Uterus (tissue), 4 donors: ENCODE data around the gene AKR7A2. TPM values are rescaled to one million over a fixed set of nuclear protein-coding genes. Genes with fewer than 3 reads are reported as not detected.
"Not testable (repeated sequence)": the region's sequence is repeated elsewhere in the genome, so short reads cannot be mapped to it uniquely, and the experiment has no call there.

Experiments
- DNase-seq, 2 donors: peaks; one replicate each; pipeline ENCODE4 v3.0.0-alpha.2; 2019 to 2020
- H3K27ac ChIP-seq, 2 donors: fragments of 200-600 bp; sonication (generic); 1 replicate in 1 of 2; 2 replicates in 1 of 2; pipeline ENCODE4 v1.5.1; 2016 to 2018
- H3K27me3 ChIP-seq, 2 donors: fragments of 200-600 bp; sonication (generic); one replicate each; pipeline ENCODE4 v1.5.1; 2018 to 2019; ENCODE audit warnings: control low read depth in 1 of 2
- H3K36me3 ChIP-seq, 2 donors: fragments of 200-600 bp; sonication (generic); one replicate each; pipeline ENCODE4 v1.5.1; 2019; ENCODE audit warnings: control low read depth in 1 of 2
- H3K4me1 ChIP-seq, 2 donors: fragments of 200-600 bp; sonication (generic); one replicate each; pipeline ENCODE4 v1.5.1; 2018 to 2019; ENCODE audit warnings: control low read depth in 1 of 2
- H3K4me3 ChIP-seq, 2 donors: fragments of 200-600 bp; sonication (generic); 1 replicate in 1 of 2; 2 replicates in 1 of 2; pipeline ENCODE4 v1.5.1; 2018 to 2019; ENCODE audit warnings: mild to moderate bottlenecking in 1 of 2
- H3K9me3 ChIP-seq, 2 donors: fragments of 200-600 bp; sonication (generic); one replicate each; pipeline ENCODE4 v1.5.1; 2019; ENCODE audit warnings: control low read depth in 1 of 2
- POLR2A ChIP-seq, 2 donors: fragments of 450-650 bp; IDR thresholded peaks; one replicate each; pipeline ENCODE4 v1.6.1; 2016; ENCODE audit warnings: antibody characterized with exemption in 2 of 2, mild to moderate bottlenecking in 1 of 2, moderate library complexity in 1 of 2
- intact Hi-C: fragments of 100-400 bp; cut with DNase I; formaldehyde crosslinking; loops from one replicate; pipeline ENCODE4 v1.15.1; 2023; ENCODE audit warnings: low total_unique reads
- total RNA-seq, 4 donors: library from RNA; depleted of rRNA in 3 of 4; stranded (reverse); fragments of >200 nt in 3 of 4; gene quantifications; one replicate each; pipeline versions ENCODE4 v1.1.0 to v1.2.4, GENCODE V29; 2014 to 2023
- TF ChIP-seq, protein P1 (sequence below), 4 experiments: fragments of 200-600 bp in 2 of 4; fragments of 450-650 bp in 2 of 4; sonication (generic) in 2 of 4; IDR thresholded peaks; one replicate each; pipeline ENCODE4 v1.5.1; 2016 to 2019; ENCODE audit warnings: antibody characterized with exemption in 4 of 4, mild to moderate bottlenecking in 2 of 4, moderate library complexity in 1 of 4
- donor health status: DM: yes; HTN: yes; CAD: no.

Gene AKR7A2
- total RNA-seq, 4 donors from 2014 or later = 5.6 to 108 (median 33.6) TPM

GRCh38 chr1:19283891-19284290 lies 28.1 kb downstream of the AKR7A2 start:
- Histone ChIP-seq H3K9me3 (no peaks in the 10 kb centered on the region), H3K36me3 (no peaks in the 10 kb centered on the region), H3K27me3 (no peaks in the 10 kb centered on the region), H3K4me1 (no peaks in the 10 kb centered on the region), H3K4me3 (no peak overlapping the region), H3K27ac (no peak overlapping the region)
- DNase-seq = no peak
- intact Hi-C loops = no loop called here
- TF ChIP-seq, protein P1, sequence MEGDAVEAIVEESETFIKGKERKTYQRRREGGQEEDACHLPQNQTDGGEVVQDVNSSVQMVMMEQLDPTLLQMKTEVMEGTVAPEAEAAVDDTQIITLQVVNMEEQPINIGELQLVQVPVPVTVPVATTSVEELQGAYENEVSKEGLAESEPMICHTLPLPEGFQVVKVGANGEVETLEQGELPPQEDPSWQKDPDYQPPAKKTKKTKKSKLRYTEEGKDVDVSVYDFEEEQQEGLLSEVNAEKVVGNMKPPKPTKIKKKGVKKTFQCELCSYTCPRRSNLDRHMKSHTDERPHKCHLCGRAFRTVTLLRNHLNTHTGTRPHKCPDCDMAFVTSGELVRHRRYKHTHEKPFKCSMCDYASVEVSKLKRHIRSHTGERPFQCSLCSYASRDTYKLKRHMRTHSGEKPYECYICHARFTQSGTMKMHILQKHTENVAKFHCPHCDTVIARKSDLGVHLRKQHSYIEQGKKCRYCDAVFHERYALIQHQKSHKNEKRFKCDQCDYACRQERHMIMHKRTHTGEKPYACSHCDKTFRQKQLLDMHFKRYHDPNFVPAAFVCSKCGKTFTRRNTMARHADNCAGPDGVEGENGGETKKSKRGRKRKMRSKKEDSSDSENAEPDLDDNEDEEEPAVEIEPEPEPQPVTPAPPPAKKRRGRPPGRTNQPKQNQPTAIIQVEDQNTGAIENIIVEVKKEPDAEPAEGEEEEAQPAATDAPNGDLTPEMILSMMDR (IDR thresholded peaks at IDR 0.05) = no peak
- no peak for TF ChIP-seq POLR2A (IDR thresholded peaks at IDR 0.05)

- no peak overlapping the region for H3K4me3 ChIP-seq
- TF ChIP-seq POLR2A (IDR thresholded peaks at IDR 0.05) = no peak
- TF ChIP-seq, protein P1 (IDR thresholded peaks at IDR 0.05) = no peak
- H3K36me3 ChIP-seq = no peaks in the 10 kb centered on the region
- no peak for DNase-seq
- H3K4me1 ChIP-seq = no peaks in the 10 kb centered on the region
- H3K27ac ChIP-seq = no peak overlapping the region
- no peaks in the 10 kb centered on the region for H3K27me3 ChIP-seq
- intact Hi-C loops = no loop called here
- no peaks in the 10 kb centered on the region for H3K9me3 ChIP-seq
Measured at GRCh38 chr1:19274636-19275035, 37.3 kb downstream of the AKR7A2 start.

DNA sequence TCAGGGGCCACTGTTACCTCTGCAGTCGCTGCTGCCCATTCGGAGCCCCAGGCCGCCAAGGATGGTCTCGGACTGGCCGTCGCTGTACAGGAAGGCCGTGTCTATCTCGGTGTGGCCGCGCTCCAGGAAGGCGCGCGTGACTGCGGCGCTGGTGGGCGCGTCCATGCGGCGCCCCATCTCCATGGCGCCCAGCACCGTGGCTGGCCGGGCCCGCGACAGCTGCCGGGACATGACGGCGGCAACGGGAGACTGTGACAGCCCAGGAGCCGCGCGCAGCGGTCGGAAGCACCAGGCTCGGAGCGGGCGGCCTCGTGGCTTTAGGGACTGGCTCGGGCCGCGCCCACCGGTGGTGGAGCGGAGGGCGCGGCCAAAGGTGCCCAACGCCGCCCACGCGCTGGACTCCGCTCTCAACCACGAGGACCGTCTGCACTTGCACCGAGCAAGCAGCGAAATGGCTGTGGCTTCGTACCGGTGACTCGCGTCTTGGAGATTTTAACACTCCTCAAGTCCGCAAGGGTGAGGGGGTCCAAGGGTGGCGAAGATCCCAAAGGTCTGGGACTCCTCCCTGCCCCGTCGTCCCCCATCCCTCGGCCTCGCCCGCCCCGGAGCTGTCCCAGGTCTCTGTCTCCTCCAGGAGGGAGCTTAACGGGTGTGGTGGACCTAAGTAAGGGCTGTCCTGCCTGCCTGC lies 38.0 kb downstream of the AKR7A2 start:
- H3K4me3 ChIP-seq, intact Hi-C loops, H3K27ac ChIP-seq, H3K9me3 ChIP-seq, H3K4me1 ChIP-seq, H3K36me3 ChIP-seq, DNase-seq, H3K27me3 ChIP-seq: not testable (repeated sequence)

DNA sequence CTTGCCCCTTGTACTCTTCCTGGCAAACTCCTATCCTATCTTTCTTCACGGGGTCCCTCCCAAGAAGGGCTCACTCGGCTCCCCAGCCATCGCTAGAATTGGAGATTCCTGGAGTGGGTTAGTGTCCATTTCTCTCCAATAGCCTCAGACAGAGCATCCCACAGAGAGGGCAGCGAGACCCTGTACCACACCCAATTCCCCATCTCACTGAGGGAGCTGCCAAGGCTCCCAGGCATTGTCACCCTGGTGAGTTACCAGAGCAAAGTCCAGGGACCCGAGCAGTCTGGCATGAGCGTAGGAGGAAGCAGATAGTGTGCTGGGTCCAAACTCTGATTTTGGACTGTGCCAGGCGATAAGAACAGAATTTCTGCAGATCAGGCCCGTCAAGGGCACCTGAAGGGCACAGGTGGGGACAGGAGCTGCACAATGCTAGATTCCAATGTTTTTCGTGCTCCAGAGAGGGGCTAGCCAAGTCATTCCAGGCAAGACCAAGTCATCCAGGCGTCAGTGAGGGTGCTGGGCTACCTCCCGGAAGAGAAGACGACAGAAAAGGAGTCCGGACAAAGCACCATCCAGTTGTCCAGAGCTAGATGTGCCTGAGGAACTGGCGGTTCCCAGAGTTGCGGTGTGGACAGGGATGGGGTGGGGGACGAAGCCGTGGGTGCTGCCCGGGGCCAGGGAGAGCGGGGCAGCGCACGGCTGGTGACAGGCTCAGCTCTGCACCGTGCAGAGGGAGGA lies 38.7 kb downstream of the AKR7A2 start:
- TF ChIP-seq POLR2A (IDR thresholded peaks at IDR 0.05) = no peak
- TF ChIP-seq, protein P1 (IDR thresholded peaks at IDR 0.05) = no peak
- intact Hi-C loops = no loop called here
- no peak overlapping the region for H3K4me3 ChIP-seq

GRCh38 chr1:19272064-19272463 lies 39.9 kb downstream of the AKR7A2 start:
- intact Hi-C loops = no loop called here
- no peaks in the 10 kb centered on the region for H3K36me3 ChIP-seq
- no peak for TF ChIP-seq POLR2A (IDR thresholded peaks at IDR 0.05)
- TF ChIP-seq, protein P1 (IDR thresholded peaks at IDR 0.05) = no peak
- H3K4me3 ChIP-seq = no peak overlapping the region
- no peak for DNase-seq
- H3K4me1 ChIP-seq = no peaks in the 10 kb centered on the region
- H3K27ac ChIP-seq = no peak overlapping the region
- H3K9me3 ChIP-seq = no peaks in the 10 kb centered on the region
- H3K27me3 ChIP-seq = no peaks in the 10 kb centered on the region

More for the DNA sequence above, 38.7 kb downstream of the AKR7A2 start:
- no peaks in the 10 kb centered on the region for H3K36me3 ChIP-seq
- no peaks in the 10 kb centered on the region for H3K4me1 ChIP-seq
- no peak overlapping the region for H3K27ac ChIP-seq
- DNase-seq = no peak
- H3K27me3 ChIP-seq = no peaks in the 10 kb centered on the region
- no peaks in the 10 kb centered on the region for H3K9me3 ChIP-seq

DNA sequence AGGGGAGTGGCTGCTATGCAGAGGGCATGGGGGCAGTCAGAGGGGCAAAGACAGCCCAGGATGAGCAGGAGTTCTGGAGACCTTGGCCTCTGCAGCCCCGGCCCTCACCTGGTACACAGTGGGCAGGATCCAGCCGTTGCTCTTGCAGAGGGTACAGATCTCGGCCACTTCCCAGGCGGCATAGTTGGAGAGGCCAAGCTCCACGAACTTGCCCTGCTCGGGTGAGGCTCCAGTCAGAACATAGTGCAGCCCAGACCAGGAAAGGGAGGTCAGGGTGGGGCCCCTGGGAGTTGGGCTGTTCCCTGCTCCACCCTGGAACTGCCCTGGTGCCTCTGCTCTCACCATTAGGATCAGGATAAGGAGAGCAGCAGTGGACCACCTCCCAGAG lies 41.6 kb downstream of the AKR7A2 start:
- intact Hi-C loops, H3K36me3 ChIP-seq, H3K4me1 ChIP-seq, H3K27me3 ChIP-seq, DNase-seq, H3K27ac ChIP-seq, H3K4me3 ChIP-seq, H3K9me3 ChIP-seq: not testable (repeated sequence)

- H3K36me3 ChIP-seq, intact Hi-C loops: not testable (repeated sequence)
Measured at GRCh38 chr1:19269427-19270342, 42.3 kb downstream of the AKR7A2 start.

More at GRCh38 chr1:19269427-19270342, 42.3 kb downstream of the AKR7A2 start:
- not testable (repeated sequence) for H3K9me3 ChIP-seq, DNase-seq, H3K27me3 ChIP-seq, H3K27ac ChIP-seq, H3K4me3 ChIP-seq, H3K4me1 ChIP-seq
